DOHH2 (cell line): Measurements from ENCODE around the gene DAAM2.

ENCODE experiments used
- EZH2phosphoT487 ChIP-seq: fragments of 200-600 bp; sonication (generic); IDR thresholded peaks from 2 replicates; pipeline ENCODE4 v1.6.1; 2017; ENCODE audit warnings: borderline replicate concordance, mild to moderate bottlenecking, antibody characterized with exemption, low read length, moderate library complexity, mixed read lengths
- TF ChIP-seq, protein P1 (sequence below): fragments of 200-600 bp; sonication (generic); IDR thresholded peaks from one replicate; pipeline ENCODE4 v1.5.1; 2014; ENCODE audit warnings: antibody characterized with exemption, mild to moderate bottlenecking, low read depth, low read length; ENCODE audit not compliant: poor library complexity, severe bottlenecking

DNA sequence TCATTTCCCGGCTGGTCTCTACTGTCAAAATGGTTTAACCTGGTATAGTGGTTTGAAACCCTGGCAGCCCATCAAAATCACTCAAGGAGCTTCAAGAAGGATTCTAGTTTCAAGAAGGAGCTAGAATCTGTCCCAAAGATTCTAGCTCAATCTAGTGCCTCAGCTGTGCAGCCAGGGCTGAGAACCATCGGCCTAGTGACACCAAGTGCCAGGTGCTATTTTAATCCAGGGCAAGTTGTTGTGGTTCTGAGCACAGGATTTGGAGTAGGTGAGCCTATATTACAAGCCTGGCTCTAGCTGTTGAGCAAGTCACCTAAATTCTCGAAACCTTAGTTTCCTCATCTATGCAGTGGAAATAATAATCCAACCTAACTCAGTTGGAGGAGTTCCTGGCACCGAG is 138.4 kb downstream of the DAAM2 start:
- TF ChIP-seq, protein P1, sequence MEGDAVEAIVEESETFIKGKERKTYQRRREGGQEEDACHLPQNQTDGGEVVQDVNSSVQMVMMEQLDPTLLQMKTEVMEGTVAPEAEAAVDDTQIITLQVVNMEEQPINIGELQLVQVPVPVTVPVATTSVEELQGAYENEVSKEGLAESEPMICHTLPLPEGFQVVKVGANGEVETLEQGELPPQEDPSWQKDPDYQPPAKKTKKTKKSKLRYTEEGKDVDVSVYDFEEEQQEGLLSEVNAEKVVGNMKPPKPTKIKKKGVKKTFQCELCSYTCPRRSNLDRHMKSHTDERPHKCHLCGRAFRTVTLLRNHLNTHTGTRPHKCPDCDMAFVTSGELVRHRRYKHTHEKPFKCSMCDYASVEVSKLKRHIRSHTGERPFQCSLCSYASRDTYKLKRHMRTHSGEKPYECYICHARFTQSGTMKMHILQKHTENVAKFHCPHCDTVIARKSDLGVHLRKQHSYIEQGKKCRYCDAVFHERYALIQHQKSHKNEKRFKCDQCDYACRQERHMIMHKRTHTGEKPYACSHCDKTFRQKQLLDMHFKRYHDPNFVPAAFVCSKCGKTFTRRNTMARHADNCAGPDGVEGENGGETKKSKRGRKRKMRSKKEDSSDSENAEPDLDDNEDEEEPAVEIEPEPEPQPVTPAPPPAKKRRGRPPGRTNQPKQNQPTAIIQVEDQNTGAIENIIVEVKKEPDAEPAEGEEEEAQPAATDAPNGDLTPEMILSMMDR = no peak
- TF ChIP-seq EZH2phosphoT487 = no peak
